ENCODE results near the gene UBAP1L.

DNA sequence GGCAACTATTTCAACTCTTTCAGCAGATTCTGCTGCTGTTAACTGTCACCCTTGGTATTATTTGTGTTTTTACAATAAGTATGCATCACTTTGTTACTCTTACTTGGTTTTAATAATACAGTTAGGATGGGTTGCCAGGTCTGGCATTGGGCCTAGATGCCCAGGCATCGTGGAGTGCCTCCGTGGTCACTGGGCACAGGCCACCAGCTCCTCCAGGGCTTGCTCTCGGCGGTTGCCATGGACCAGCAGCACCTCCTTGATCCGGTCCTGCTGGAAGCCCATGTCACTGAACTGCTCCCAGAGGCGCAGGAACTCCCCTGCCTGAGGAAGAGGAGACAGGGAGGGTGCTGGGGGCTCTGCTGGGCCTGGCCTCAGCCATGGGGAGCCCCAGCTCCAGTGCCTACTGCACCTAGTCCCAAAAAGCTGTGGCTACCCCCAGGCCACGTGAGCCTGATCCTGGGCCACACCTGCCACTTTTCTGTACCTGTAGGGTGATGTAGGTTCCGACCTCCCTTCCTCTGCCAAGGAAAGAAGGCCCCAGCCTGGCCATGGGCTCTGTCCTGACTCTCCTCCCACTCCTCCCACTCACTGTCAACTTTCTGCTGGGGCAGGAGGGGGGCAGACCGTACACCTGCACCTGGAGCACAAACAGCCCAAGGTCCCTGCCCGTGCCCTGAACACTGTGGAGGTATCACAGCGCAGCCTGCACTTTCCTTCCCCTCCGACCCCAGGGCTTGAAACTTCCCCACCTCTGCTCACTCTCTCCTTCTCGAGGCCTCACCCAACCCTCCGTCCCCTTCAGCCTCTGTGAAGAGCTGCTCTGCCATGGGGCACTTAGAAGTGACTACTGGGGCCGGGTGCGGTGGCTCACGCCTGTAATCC lies 21.8 kb downstream of the UBAP1L start:
- TF ChIP-seq, protein P1, sequence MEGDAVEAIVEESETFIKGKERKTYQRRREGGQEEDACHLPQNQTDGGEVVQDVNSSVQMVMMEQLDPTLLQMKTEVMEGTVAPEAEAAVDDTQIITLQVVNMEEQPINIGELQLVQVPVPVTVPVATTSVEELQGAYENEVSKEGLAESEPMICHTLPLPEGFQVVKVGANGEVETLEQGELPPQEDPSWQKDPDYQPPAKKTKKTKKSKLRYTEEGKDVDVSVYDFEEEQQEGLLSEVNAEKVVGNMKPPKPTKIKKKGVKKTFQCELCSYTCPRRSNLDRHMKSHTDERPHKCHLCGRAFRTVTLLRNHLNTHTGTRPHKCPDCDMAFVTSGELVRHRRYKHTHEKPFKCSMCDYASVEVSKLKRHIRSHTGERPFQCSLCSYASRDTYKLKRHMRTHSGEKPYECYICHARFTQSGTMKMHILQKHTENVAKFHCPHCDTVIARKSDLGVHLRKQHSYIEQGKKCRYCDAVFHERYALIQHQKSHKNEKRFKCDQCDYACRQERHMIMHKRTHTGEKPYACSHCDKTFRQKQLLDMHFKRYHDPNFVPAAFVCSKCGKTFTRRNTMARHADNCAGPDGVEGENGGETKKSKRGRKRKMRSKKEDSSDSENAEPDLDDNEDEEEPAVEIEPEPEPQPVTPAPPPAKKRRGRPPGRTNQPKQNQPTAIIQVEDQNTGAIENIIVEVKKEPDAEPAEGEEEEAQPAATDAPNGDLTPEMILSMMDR (optimal IDR thresholded peaks at IDR 0.05 in 1 of 3, IDR thresholded peaks at IDR 0.05 in 1 of 3, conservative IDR thresholded peaks at IDR 0.05 in 1 of 3; ENCODE audit: extremely low read depth in 1 of 3, insufficient read depth in 2 of 3, low read length in 3 of 3): no peak
- TF ChIP-seq EZH2 (IDR thresholded peaks at IDR 0.05; ENCODE audit: low read length): no peak

Measured in keratinocyte (primary cell).